NCI-H1436 (cell line): Measurements from ENCODE around the gene C8G.
A peak's percentile ranks its signal among the peaks of the same experiment; 100 is the strongest.

ENCODE experiments used
- DNase-seq: peaks from one replicate; lab custom pipeline; 2025; lab: John Stamatoyannopoulos, UW

The C8G gene

GRCh38 chr9:136968333-136969127 lies 23.5 kb downstream of the C8G start:
- DNase-seq, result no peak

- no peak for DNase-seq
Measured at GRCh38 chr9:136969150-136969549, 24.1 kb downstream of the C8G start.

- no peak for DNase-seq
Measured at GRCh38 chr9:136969774-136970173, 24.7 kb downstream of the C8G start.

- DNase-seq, result no peak
Measured at GRCh38 chr9:136970361-136970760, 25.3 kb downstream of the C8G start.

- no peak for DNase-seq
Measured at GRCh38 chr9:136971746-136972145, 26.7 kb downstream of the C8G start.

- no peak for DNase-seq
Measured at GRCh38 chr9:136972335-136972734, 27.3 kb downstream of the C8G start.

GRCh38 chr9:136972743-136973142 lies 27.7 kb downstream of the C8G start:
- DNase-seq, result no peak

GRCh38 chr9:136973618-136974617 lies 28.9 kb downstream of the C8G start:
- no peak for DNase-seq

GRCh38 chr9:136974817-136975535 lies 29.9 kb downstream of the C8G start:
- DNase-seq, result no peak

- DNase-seq, result no peak
Measured at GRCh38 chr9:136975644-136976043, 30.6 kb downstream of the C8G start.

- no peak for DNase-seq
Measured at GRCh38 chr9:136977223-136977622, 32.2 kb downstream of the C8G start, which contains the start of gene PTGDS. TSS of gene PTGDS (plus strand) at chr9:136977504. CDS start at chr9:136977579, 75 bp downstream.

- no peak for DNase-seq
Measured at GRCh38 chr9:136977649-136978072, 32.6 kb downstream of the C8G start.

GRCh38 chr9:136978073-136978864 lies 33.2 kb downstream of the C8G start:
- peak; percentile 40 for DNase-seq

GRCh38 chr9:136978865-136979544 lies 34.0 kb downstream of the C8G start:
- DNase-seq, result no peak

GRCh38 chr9:136979769-136980587 lies 34.9 kb downstream of the C8G start:
- no peak for DNase-seq

GRCh38 chr9:136980669-136981478 lies 35.8 kb downstream of the C8G start:
- DNase-seq, result no peak

GRCh38 chr9:136981588-136982231 lies 36.7 kb downstream of the C8G start:
- DNase-seq, result no peak
